Small intestine (tissue), 7 donors: ENCODE results near the gene FHIT. TPM values are rescaled to one million over a fixed set of nuclear protein-coding genes. Genes with fewer than 3 reads are reported as not detected.

Experiments used
- DNase-seq, 2 donors: peaks; one replicate each; pipeline versions ENCODE4 v3.0.0 to v3.0.0-alpha.2; 2013
- FAIRE-seq: peaks from 2 replicates; lab custom pipeline; 2012; peaks lifted over from hg19 to GRCh38; lab: Jason Lieb, UNC
- H3K27ac ChIP-seq, 3 donors: one replicate each; pipeline ENCODE4 v1.5.1; 2013; ENCODE audit warnings: low read length in 2 of 3, mild to moderate bottlenecking in 2 of 3, control low read depth in 1 of 3, inconsistent platforms in 1 of 3, low read depth in 1 of 3, moderate library complexity in 1 of 3
- H3K27me3 ChIP-seq, 3 donors: one replicate each; pipeline ENCODE4 v1.6.1; 2013; ENCODE audit warnings: low read length in 3 of 3, inconsistent platforms in 1 of 3; ENCODE audit not compliant: control insufficient read depth in 3 of 3, insufficient read depth in 3 of 3
- H3K36me3 ChIP-seq, 3 donors: one replicate each; pipeline ENCODE4 v1.6.1; 2013; ENCODE audit warnings: low read length in 3 of 3, inconsistent platforms in 1 of 3, low read depth in 1 of 3, mild to moderate bottlenecking in 1 of 3, moderate library complexity in 1 of 3; ENCODE audit not compliant: control insufficient read depth in 3 of 3, insufficient read depth in 2 of 3
- H3K4me1 ChIP-seq, 3 donors: one replicate each; pipeline ENCODE4 v1.6.1; 2013; ENCODE audit warnings: low read length in 2 of 3, inconsistent platforms in 1 of 3, low read depth in 1 of 3, mild to moderate bottlenecking in 1 of 3, moderate library complexity in 1 of 3; ENCODE audit not compliant: control insufficient read depth in 3 of 3, insufficient read depth in 2 of 3
- H3K4me3 ChIP-seq, 3 donors: one replicate each; pipeline ENCODE4 v1.5.1; 2013; ENCODE audit warnings: low read length in 3 of 3, control low read depth in 1 of 3, inconsistent platforms in 1 of 3, low read depth in 1 of 3, mild to moderate bottlenecking in 1 of 3, moderate library complexity in 1 of 3
- H3K9me3 ChIP-seq, 2 donors: one replicate each; pipeline ENCODE4 v1.6.1; 2013; ENCODE audit warnings: low read depth in 1 of 2, low read length in 1 of 2; ENCODE audit not compliant: control insufficient read depth in 2 of 2, insufficient read depth in 1 of 2
- WGBS, 3 donors: extraction: QIAGEN DNeasy Blood & Tissue Kit; methylation state at CpG; one replicate each; pipeline ENCODE4 v1.1.7; 2013; 5-methylcytosine and 5-hydroxymethylcytosine counted together
- polyA plus RNA-seq, 4 donors: library from polyadenylated mRNA; stranded (reverse) in 3 of 4; unstranded in 1 of 4; fragments of 200-250 nt in 3 of 4; fragments of 120-200 nt in 1 of 4; gene quantifications; one replicate each; pipeline versions ENCODE4 v1.2.1 to v1.2.3, GENCODE V29; 2013
- donor health status: healthy with polysubstance abuse.
- donor health status: control.
- donor health status: control.
- donor health status: Bipolar disorder and iron deficiency.
- donor health status: healthy.

The FHIT gene
- polyA plus RNA-seq, 4 donors = 4.4 to 30.4 (median 7.0) TPM

- no peak for DNase-seq
- no peak overlapping the region for H3K27ac ChIP-seq
Observed at GRCh38 chr3:61081554-61081953, 169.7 kb downstream of the FHIT start.

GRCh38 chr3:61080737-61081445, 170.4 kb downstream of the FHIT start:
- DNase-seq = no peak
- Histone ChIP-seq H3K4me3 (no peak overlapping the region), H3K27ac (no peak overlapping the region), H3K27me3 (no peaks in the 10 kb centered on the region), H3K36me3 (no peaks in the 10 kb centered on the region), H3K9me3 (peaks cover 0 to 2% of the 10 kb centered on the region in 2 donors), H3K4me1 (no peaks in the 10 kb centered on the region)
- FAIRE-seq = no peak
- WGBS, 3 donors = 80 to 82% (median 80%) methylated on average over 5 of the region's 5 CpGs

More at GRCh38 chr3:61081554-61081953, 169.7 kb downstream of the FHIT start:
- peaks cover 0 to 2% of the 10 kb centered on the region in 2 donors for H3K9me3 ChIP-seq
- FAIRE-seq = no peak
- WGBS, 3 donors = 89 to 92% (median 91%) methylated on average over 3 of the region's 3 CpGs
- H3K4me3 ChIP-seq = no peak overlapping the region
- no peaks in the 10 kb centered on the region for H3K4me1 ChIP-seq
- H3K27me3 ChIP-seq = no peaks in the 10 kb centered on the region
- no peaks in the 10 kb centered on the region for H3K36me3 ChIP-seq

- FAIRE-seq = no peak
- 75 to 87% (median 87%) methylated on average over 6 of the region's 6 CpGs for WGBS, 3 donors
Observed at GRCh38 chr3:61078048-61078752, 173.1 kb downstream of the FHIT start.

GRCh38 chr3:61077551-61077950, 173.7 kb downstream of the FHIT start:
- H3K9me3 ChIP-seq = no peaks in the 10 kb centered on the region
- no peaks in the 10 kb centered on the region for H3K36me3 ChIP-seq
- no peaks in the 10 kb centered on the region for H3K27me3 ChIP-seq
- no peak overlapping the region for H3K27ac ChIP-seq
- DNase-seq (no peak), FAIRE-seq (no peak)
- no peaks in the 10 kb centered on the region for H3K4me1 ChIP-seq
- no peak overlapping the region for H3K4me3 ChIP-seq
- 88 to 100% (median 88%) methylated on average over 1 of the region's 1 CpG for WGBS, 3 donors

More at GRCh38 chr3:61078048-61078752, 173.1 kb downstream of the FHIT start:
- H3K27ac ChIP-seq = no peak overlapping the region
- no peaks in the 10 kb centered on the region for H3K27me3 ChIP-seq
- no peaks in the 10 kb centered on the region for H3K9me3 ChIP-seq
- no peaks in the 10 kb centered on the region for H3K4me1 ChIP-seq
- no peaks in the 10 kb centered on the region for H3K36me3 ChIP-seq
- H3K4me3 ChIP-seq = no peak overlapping the region
- no peak for DNase-seq

GRCh38 chr3:61074783-61075182, 176.5 kb downstream of the FHIT start:
- 75 to 82% (median 79%) methylated on average over 3 of the region's 3 CpGs for WGBS, 3 donors
- H3K4me1 ChIP-seq = no peaks in the 10 kb centered on the region
- H3K4me3 ChIP-seq = no peak overlapping the region
- DNase-seq (no peak), FAIRE-seq (no peak)
- no peak overlapping the region for H3K27ac ChIP-seq
- H3K36me3 ChIP-seq = no peaks in the 10 kb centered on the region
- H3K27me3 ChIP-seq = no peaks in the 10 kb centered on the region
- H3K9me3 ChIP-seq = no peaks in the 10 kb centered on the region

GRCh38 chr3:61073566-61074165, 177.6 kb downstream of the FHIT start:
- H3K27me3 ChIP-seq = no peaks in the 10 kb centered on the region
- FAIRE-seq = no peak
- no peak overlapping the region for H3K27ac ChIP-seq
- H3K4me1 ChIP-seq = no peaks in the 10 kb centered on the region
- no peak for DNase-seq
- no peaks in the 10 kb centered on the region for H3K36me3 ChIP-seq
- H3K4me3 ChIP-seq = no peak overlapping the region
- no peaks in the 10 kb centered on the region for H3K9me3 ChIP-seq
- WGBS, 3 donors = 84 to 92% (median 86%) methylated on average over 4 of the region's 4 CpGs

- Histone ChIP-seq H3K27ac (no peak overlapping the region), H3K9me3 (no peaks in the 10 kb centered on the region), H3K4me1 (no peaks in the 10 kb centered on the region), H3K4me3 (no peak overlapping the region), H3K27me3 (no peaks in the 10 kb centered on the region), H3K36me3 (no peaks in the 10 kb centered on the region)
- DNase-seq (no peak), FAIRE-seq (no peak)
- WGBS, 3 donors = 78 to 88% (median 86%) methylated on average over 4 of the region's 4 CpGs
Observed at GRCh38 chr3:61068084-61068483, 183.2 kb downstream of the FHIT start.

GRCh38 chr3:61066800-61067199, 184.5 kb downstream of the FHIT start:
- 87 to 96% (median 88%) methylated on average over 2 of the region's 2 CpGs for WGBS, 3 donors
- DNase-seq (no peak), FAIRE-seq (no peak)
- H3K36me3 ChIP-seq = no peaks in the 10 kb centered on the region
- H3K27ac ChIP-seq = no peak overlapping the region
- no peaks in the 10 kb centered on the region for H3K27me3 ChIP-seq
- H3K4me3 ChIP-seq = no peak overlapping the region
- H3K9me3 ChIP-seq = no peaks in the 10 kb centered on the region
- H3K4me1 ChIP-seq = no peaks in the 10 kb centered on the region
